ENCODE measurements around the gene SEMA5A. TPM values are rescaled to one million over a fixed set of nuclear protein-coding genes. Genes with fewer than 3 reads are reported as not detected.

Gene SEMA5A
- total RNA-seq, 4 donors from 2014 or later, result 0.46 to 3.2 (median 1.7) TPM

- no peaks in the 10 kb centered on the region for H3K27me3 ChIP-seq
- H3K4me3 ChIP-seq, result no peak overlapping the region
- no peaks in the 10 kb centered on the region for H3K36me3 ChIP-seq
- in situ Hi-C loops (cut with MboI; ENCODE audit: low sequenced_read_pairs in 4 of 4) (no loop called here), intact Hi-C loops (cut with DNase I; ENCODE audit: low total_unique reads) (no loop called here)
- TF ChIP-seq POLR2A (IDR thresholded peaks at IDR 0.05) (no peak), CTCF (IDR thresholded peaks at IDR 0.05 in 4 of 5, conservative IDR thresholded peaks at IDR 0.05 in 1 of 5) (no peak)
- no peak for ATAC-seq
- no peaks in the 10 kb centered on the region for H3K4me1 ChIP-seq
- H3K9me3 ChIP-seq, result no peaks in the 10 kb centered on the region
- DNase-seq, result no peak
- no peak overlapping the region for H3K27ac ChIP-seq
Observed at GRCh38 chr5:9009931-9010651, 535.8 kb downstream of the SEMA5A start.

GRCh38 chr5:8997542-8998070, 548.3 kb downstream of the SEMA5A start:
- intact Hi-C loops (cut with DNase I; ENCODE audit: low total_unique reads), result no loop called here
- TF ChIP-seq POLR2A (IDR thresholded peaks at IDR 0.05) (no peak), CTCF (IDR thresholded peaks at IDR 0.05 in 4 of 5, conservative IDR thresholded peaks at IDR 0.05 in 1 of 5) (no peak)
- no peak for DNase-seq
- no peak for ATAC-seq
- Histone ChIP-seq H3K4me3 (no peak overlapping the region), H3K4me1 (no peaks in the 10 kb centered on the region), H3K27me3 (no peaks in the 10 kb centered on the region), H3K36me3 (no peaks in the 10 kb centered on the region), H3K9me3 (no peaks in the 10 kb centered on the region), H3K27ac (no peak overlapping the region)
- in situ Hi-C loops (cut with MboI; ENCODE audit: low sequenced_read_pairs in 4 of 4), result no loop called here

- H3K27ac ChIP-seq, result no peak overlapping the region
- no peaks in the 10 kb centered on the region for H3K4me1 ChIP-seq
- ATAC-seq (no peak), DNase-seq (no peak)
- intact Hi-C loops (cut with DNase I; ENCODE audit: low total_unique reads), result no loop called here
- no peaks in the 10 kb centered on the region for H3K27me3 ChIP-seq
- no peak overlapping the region for H3K4me3 ChIP-seq
- no peaks in the 10 kb centered on the region for H3K36me3 ChIP-seq
- TF ChIP-seq POLR2A (IDR thresholded peaks at IDR 0.05), result no peak
- H3K9me3 ChIP-seq, result no peaks in the 10 kb centered on the region
- in situ Hi-C loops (cut with MboI; ENCODE audit: low sequenced_read_pairs in 4 of 4), result no loop called here
Observed at GRCh38 chr5:8993031-8993430, 552.8 kb downstream of the SEMA5A start.

Small RNA genes lying within 50 kb of the gene (microRNA-seq; reads per million reads assigned to microRNA genes)
- gene MIR4636 (ENCODE audit: borderline replicate concordance in 2 of 2), result 0 to 1.7 reads per million in 2 donors

Other genes with a start within 250 kb of the SEMA5A start
- gene TAS2R1, start 84.3 kb upstream of the SEMA5A start, total RNA-seq, result not detected

All from gastrocnemius medialis (tissue), 4 donors.